Renal cortex interstitium (tissue), 11 donors: ENCODE results near the gene UBXN1. TPM values are rescaled to one million over a fixed set of nuclear protein-coding genes. Genes with fewer than 3 reads are reported as not detected.
A peak's percentile ranks its signal among the peaks of the same experiment; 100 is the strongest.
"Not testable (repeated sequence)": the region's sequence is repeated elsewhere in the genome, so short reads cannot be mapped to it uniquely, and the experiment has no call there.

ENCODE experiments used
- DNase-seq, 11 donors: peaks; one replicate each; pipeline ENCODE4 v3.0.0-alpha.2; 2013; ENCODE audit warnings: low read depth in 9 of 11, low spot score in 4 of 11; ENCODE audit errors: extremely low read depth in 1 of 11
- polyA plus RNA-seq, 3 donors: library from polyadenylated mRNA; unstranded; fragments of 120-200 nt; gene quantifications; one replicate each; pipeline ENCODE4 v1.2.1, GENCODE V29; 2013; ENCODE audit not compliant: insufficient read length in 3 of 3

UBXN1 gene
- polyA plus RNA-seq, 3 donors, result 147 to 191 (median 164) TPM

DNA sequence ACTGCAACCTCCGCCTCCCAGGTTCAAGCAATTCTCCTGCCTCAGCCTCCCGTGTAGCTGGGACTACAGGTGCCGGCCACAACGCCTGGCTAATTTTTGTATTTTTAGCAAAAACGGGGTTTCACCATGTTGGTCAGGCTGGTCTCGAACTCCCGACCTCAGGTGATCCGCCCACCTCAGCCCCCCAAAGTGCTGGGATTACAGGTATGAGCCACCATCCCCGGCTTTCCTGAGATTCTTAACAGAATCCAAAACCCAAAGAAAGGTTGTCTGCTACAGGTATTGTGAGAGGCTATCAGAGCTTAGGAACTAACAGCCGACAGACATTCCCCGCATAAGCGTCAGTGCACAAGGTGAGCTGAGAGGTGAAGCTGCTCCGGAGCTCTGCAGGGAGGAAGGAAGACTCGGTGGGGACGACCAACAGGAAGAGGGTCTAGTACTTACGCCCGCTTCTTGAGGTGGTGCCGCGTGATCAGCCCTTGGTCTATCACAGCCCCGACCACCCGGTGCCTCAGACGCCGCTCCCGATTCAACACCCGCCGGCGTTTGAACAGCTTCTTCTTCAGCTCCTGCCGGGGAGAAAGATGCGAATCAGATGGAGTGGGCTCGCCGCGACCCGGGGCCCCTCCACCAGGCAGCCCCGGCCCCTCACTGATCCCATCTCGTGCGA is 14.3 kb downstream of the UBXN1 start:
- peak in 4 of 11 donors; percentile 44 to 68 (median 57) for DNase-seq

DNA sequence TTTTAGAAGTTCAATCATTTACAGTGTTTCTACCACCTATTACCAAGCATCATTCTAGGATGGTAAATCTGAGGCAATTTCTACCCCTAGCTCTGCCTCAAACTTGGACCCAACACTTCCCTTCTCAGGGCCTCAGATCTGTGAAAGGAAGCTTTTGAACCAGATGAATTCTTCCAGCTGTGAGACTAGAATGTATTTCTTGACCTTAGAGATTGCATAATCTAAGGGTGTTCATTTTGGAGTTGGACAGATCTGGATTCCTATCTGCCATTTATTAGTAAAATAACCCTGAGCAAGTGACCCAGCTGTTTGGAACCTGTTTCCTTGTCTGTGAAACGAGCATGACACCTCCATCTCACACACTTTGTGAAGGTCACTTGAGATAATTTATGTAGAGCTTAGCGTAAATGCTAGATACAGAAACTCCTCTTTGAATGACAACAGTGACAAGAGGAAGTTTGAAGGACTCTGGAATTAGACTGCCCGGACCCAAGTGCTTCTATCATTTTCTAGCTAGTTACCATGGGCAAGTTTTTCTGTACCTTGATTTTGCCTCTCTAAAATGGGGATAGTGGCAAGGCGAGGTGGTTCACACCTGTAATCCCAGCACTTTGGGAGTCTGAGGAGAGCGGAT is 22.0 kb downstream of the UBXN1 start:
- no peak for DNase-seq

DNA sequence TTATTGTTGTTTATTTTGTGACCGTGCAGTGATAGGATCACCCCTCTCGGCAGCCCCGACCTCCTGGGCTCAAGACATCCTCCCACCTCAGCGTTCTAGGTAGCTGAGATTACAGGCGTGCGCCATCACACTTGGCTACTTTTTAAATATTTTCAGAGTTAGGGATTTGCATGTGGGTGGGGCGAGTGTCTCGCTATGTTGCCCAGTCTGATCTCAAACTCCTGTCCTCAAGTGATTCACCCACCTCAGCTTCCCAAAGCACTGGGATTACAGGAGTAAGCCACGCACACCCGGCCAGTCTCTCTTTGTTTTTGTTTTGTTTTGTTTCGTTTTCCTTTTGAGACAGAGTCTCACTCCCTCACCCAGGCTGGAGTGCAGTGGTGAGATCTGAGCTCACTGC is 24.6 kb downstream of the UBXN1 start:
- DNase-seq, result no peak

DNA sequence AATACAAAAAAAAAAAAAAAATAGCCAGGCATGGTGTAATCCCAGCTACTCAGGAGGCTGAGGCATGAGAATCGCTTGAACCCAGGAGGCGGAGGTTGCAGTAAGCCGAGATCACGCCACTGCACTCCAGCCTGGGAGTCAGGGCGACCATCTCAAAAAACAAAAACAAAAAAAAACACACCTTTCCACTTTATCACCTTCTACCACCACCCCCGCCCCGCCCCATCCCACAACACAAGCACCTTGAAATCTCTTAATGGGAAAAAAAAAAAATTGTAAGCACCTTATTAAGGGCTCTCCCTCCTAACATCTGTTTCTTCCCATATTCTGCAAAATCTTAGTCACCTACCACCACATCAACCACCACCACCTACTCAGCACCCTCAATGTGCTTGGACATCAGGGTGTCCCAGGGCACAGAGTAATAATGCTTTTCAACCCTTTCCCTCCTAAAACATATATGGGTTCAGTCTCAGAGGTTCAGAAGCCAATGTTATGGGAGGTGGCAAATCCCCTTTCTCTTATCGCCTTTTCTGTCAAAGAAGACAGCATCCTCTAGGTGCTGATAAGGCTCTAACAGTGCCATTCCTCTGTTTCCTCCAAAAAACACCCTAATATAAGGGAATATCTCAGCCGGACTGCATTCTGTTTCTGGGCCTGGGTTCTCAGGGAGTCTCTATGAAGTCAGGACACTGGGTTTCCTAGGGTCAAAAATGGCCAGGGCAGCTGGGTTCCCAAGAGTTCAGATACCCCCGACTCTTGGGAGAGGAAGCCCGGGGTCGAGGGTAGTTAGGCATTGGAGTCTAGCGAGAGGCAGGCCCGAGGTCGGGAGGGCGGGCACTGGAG is 26.5 kb downstream of the UBXN1 start:
- no peak for DNase-seq

DNA sequence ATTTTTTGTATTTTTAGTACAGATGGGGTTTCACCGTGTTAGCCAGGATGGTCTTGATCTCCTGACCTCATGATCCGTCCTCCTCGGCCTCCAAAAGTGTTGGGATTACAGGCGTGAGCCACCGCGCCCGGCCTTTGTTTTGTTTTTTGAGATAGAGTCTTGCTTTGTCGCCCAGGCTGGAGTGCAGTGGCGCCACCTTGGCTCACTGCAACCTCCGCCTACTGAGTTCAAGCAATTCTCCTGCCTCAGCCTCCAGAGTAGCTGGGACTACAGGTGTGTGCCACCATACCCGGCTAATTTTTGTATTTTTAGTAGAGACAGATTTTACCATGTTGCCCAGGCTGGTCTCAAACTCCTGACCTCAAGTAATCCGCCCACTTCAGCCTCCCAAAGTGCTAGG is 28.6 kb downstream of the UBXN1 start:
- DNase-seq, result not testable (repeated sequence)

DNA sequence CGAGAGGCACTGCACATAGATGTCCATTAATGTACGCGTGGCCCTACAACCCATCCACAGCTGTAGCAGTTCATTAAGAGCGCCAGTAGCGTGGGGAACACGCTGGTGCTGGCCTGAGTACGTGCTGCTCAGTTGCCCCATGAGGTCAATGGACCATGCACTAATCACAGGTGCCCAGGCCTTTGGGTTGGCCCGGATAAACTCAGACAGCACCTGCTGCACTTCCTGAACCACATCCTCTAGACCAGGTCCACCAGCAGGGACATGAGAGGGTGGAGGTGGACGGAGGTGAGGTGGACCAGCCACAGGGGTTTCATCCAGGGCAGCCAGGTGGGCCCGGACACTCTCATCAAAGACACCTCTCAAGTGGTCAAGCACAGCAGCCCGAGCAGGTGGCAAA is 29.4 kb downstream of the UBXN1 start:
- no peak for DNase-seq

DNA sequence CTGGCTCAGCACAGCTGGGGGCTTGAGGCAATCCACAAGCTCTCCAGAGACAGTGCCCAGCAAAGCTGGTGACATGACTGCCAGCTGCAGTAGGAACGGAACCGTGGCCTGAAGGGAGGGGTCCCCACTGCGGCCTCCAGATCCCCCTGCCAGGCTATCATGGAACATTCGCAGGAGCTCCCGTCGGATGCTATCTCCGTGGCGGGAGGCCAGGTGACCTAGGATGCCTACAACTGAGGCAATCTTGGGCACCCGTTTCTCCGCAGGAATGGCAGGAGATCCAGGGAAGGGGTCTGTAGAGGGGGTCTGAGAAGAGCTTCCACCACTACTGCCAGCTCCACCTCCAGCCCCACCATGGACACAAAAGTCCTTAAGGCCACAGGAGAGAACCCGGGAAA is 29.9 kb downstream of the UBXN1 start:
- no peak for DNase-seq

DNA sequence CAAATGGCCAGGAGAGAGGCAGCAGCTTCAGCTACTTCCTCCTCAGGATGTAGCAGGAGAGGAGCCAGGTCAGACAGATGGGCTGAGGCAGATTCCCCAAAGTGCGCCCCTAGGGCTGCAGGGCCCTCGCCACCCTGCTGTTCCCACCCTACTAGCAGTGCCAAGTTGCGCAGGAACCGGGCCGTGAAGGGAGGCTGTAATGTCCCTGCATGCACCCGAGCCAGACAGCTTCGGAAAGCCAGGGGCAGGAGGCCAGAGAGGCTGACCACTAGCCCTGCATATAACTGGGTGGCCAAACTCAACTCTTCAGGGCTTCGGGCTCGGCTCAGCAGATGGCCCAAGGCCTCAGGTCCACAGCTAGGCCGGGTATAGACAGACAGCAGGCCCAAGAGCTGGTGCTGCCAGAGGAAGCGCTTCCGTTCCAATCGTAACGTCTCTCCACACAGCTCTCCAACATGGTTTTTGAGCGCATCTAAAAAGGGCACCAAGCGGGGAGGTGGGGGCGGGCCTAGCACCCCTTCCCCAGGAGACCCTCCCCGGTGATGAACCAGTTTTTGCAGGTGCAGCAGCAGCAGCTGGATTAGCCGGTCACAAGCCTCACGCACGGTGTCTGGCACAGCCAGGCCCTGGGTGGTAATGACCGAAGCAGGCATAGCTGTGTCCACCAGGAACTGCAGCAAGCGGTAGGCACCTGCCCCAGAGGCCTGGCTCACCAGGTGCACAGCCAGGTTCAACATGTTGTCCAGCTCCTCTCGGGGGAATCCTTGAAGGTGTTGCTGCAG is 30.5 kb downstream of the UBXN1 start:
- DNase-seq, result no peak

DNA sequence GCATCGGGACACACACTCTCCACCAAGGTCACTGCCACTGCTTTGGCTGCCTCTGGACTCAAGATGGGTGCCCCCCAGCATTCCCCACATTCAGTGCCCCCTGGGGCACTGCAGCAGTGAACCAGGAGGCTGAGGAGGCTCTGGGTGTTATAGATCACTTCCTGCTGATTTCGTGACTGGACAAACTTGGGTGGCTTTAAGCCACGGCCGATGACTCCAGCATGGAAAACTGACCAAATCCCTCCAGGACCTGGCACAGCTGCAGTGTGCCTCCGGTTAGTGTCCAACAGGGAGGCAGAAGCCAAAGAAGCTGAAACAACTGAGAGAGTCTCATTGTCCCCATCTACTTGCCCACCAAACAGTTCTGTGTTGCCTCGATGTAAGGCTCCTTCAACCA is 31.3 kb downstream of the UBXN1 start:
- no peak for DNase-seq

DNA sequence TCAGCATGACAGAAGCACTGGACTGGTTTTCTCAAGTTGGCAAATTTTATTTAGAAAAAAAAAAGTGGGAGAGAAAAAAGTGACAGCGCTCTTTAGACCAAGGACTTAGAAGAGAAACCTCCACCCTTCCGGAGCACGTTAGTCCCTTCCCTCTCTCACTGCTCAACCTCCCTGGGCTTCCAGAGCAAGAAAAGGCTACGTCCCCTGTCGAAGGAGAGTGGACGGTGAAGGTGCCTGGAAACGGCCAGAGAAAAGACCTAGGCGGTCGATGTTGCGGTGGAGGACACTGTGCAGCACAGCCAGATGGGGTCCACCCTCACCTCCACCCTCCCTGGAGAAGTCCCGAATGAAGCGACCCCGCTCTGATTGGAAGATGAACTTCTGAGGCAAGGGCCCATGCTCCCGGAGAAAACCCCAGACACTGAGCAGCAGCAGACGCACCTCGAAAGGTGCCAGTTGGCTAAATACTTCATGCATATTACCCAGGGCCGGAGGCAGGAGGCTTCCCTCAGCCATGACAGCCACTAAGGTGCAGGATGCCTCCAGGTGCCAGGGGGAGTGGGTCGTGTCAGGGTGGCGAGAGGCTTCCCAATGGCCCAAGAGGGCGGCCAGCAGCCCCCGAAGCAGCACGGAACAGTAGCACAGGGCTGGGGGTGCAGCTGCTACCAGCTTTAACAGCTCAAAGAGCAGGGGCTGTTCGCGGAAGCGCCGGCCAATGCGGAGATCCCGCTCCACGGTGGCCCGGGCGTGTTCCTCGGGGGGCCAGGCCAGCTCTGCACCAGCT is 31.9 kb downstream of the UBXN1 start:
- no peak for DNase-seq

DNA sequence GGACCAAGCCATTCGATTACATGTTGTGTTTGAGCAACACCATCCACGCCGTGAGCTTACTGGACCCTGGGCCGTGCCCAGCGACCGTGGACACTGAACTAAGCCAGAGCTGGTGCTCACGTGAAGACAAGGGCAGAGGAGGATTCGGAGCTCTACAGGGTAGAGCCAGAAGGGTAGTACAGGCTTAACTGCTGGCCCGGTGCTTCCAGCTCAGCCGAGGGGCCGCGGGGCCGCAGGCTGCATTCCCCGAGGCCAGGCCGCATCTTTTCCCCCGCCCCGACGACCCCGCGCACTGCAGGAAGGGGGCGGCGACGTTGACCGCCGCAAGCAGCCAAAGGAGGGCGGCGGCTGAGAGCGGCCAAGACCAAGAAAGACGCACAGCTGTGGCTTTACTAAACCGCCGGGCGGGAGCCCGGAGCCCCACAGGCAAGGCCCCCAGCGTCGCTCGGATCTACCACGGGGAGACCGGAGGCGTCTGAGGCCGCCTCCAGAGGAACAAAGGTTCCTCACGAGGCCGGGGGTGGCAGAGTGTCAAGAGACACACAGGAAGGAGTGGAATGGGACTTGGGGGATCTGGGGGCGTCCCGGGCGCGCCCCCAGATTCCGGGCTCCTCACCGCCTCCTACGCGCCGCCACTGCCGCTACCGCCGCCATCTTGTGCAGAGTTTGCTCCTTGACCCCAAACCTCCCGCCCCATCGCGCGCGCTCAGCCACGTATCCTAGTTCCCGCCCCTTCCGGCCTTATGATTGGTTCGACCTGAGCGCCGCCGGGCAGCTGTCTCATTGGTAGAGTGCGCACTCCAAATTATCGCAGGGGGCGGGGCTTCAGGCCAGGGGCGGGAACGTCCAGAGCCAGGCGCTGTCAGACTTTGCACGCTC is 32.7 kb downstream of the UBXN1 start, which contains the start of gene GANAB:
Gene GANAB, minus strand, starts transcription at position 668 of the 879 bp plus-strand sequence. Its CDS starts 14 bp downstream, at position 654.
- peak; percentile 91 to 99 (median 98) for DNase-seq

DNA sequence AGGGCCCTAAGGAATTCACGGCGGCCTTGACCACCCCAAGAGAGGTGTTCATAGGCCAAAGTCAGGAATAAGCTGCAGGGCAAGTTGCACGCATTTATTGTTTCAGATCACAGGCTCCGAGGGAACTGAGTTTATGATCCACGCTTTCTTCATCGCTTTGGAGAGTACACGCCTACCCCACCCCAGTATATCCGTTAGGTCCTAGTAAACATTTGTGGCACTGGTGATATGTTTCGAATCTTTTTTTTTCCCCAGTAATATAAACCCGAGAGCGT is 33.3 kb downstream of the UBXN1 start:
- no peak for DNase-seq

DNA sequence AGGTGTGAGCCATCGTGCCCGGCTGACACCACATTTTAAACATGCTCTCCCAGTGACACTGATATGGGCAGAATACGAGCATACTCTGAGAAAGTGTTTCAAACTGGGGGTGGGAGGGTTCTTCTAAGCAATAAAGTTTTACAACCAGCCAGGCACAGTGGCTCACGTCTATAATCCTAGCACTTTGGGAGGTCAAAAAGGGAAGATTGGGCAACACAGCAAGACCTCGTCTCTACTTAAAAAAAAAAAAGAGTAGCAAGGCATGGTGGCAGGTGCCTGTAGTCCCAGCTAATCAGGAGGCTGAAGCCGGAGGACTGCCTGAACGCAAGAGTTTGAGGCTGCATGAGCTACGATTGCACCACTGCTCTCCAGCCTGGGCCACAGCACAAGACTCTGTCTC is 34.7 kb downstream of the UBXN1 start:
- DNase-seq, result no peak

DNA sequence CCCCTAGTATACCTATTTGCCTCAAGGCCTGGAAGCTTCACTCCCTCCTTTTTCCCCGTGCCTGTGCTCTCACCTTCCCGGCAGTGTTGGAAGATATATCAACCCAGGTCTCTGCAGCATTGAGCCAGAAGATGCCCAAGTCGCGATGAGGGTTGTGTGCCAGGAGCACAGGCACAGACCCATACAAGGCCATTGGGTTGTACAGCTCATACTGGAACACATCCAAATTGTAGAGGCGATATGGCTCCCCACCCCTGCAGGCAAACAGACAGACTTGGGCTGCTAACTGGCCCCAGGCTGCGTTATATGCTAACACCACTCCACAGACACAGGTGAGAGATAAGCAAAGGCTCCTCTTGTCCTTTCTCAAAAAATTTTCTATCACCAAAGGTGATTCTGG is 46.4 kb downstream of the UBXN1 start:
- no peak for DNase-seq

DNA sequence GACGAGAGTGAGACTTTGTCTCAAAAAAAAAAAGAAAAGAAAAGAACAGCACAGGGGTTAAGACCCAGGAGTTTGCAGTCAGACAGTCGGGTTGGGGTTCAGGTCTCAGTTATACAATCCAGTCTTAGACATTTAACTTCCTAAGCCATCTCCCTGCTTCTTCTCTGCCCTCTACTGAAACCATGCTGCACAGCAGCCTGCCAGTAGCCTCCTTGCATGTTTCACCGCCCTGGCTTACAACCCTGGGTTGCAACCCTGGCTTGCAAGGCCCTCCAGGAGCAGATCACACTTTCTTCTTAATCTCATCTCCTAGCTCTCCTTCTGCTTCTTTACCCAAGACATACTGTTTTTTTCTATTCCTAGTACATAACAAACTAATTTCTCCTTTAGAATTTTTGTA is 51.2 kb downstream of the UBXN1 start:
- DNase-seq, result no peak
